Calu3 (cell line): ENCODE results near the gene WSCD2. TPM values are rescaled to one million over a fixed set of nuclear protein-coding genes. Genes with fewer than 3 reads are reported as not detected.

Source experiments
- BruUV-seq: library from RNA; stranded (reverse); fragments of 400-500 nt; replicated peaks from 2 replicates; lab custom pipeline; 2021; lab: Mats Ljungman, UMichigan
- CTCF ChIA-PET: fragments of 300-600 bp; sonication (Branson Sonifier 250); formaldehyde crosslinking; loops from one replicate; lab custom pipeline; 2022; ENCODE audit warnings: antibody characterized with exemption; lab: Charles Lee
- DNase-seq: peaks from one replicate; pipeline ENCODE4 v3.0.0; 2022
- H3K27ac Mint-ChIP-seq: one replicate; pipeline ENCODE4 v1.8.0; 2022; ENCODE audit warnings: mixed read lengths; ENCODE audit not compliant: unreplicated experiment
- H3K27me3 Mint-ChIP-seq: one replicate; pipeline ENCODE4 v1.8.0; 2022; ENCODE audit warnings: mixed read lengths; ENCODE audit not compliant: unreplicated experiment
- H3K36me3 Mint-ChIP-seq: one replicate; pipeline ENCODE4 v1.8.0; 2022; ENCODE audit warnings: mild to moderate bottlenecking, moderate library complexity, mixed read lengths; ENCODE audit not compliant: insufficient read depth, unreplicated experiment
- H3K4me1 Mint-ChIP-seq: one replicate; pipeline ENCODE4 v1.8.0; 2022; ENCODE audit warnings: mild to moderate bottlenecking, low read depth, mixed read lengths; ENCODE audit not compliant: unreplicated experiment
- H3K4me3 Mint-ChIP-seq: one replicate; pipeline ENCODE4 v1.8.0; 2022; ENCODE audit warnings: mild to moderate bottlenecking, low read depth, moderate library complexity, mixed read lengths; ENCODE audit not compliant: unreplicated experiment
- H3K9me3 Mint-ChIP-seq: one replicate; pipeline ENCODE4 v1.8.0; 2022; ENCODE audit warnings: low read depth, mixed read lengths; ENCODE audit not compliant: unreplicated experiment
- CTCF ChIP-seq: fragments of 200-600 bp; IDR thresholded peaks from one replicate; pipeline ENCODE4 v1.8.0; 2022; ENCODE audit warnings: antibody characterized with exemption; ENCODE audit not compliant: unreplicated experiment
- intact Hi-C: fragments of 100-400 bp; cut with micrococcal nuclease; formaldehyde crosslinking; loops from one replicate; pipeline ENCODE4 v1.10.0; 2022; ENCODE audit not compliant: unreplicated experiment
- total RNA-seq: library from RNA; stranded (reverse); gene quantifications from 2 replicates; pipeline ENCODE4 v1.2.3, GENCODE V29; 2022

The WSCD2 gene
- total RNA-seq, 1 experiment from 2014 or later = not detected

GRCh38 chr12:108117163-108117849 is 11.8 kb upstream of the WSCD2 start:
- H3K4me1 Mint-ChIP-seq = no peaks in the 10 kb centered on the region

GRCh38 chr12:108117902-108118301 is 11.2 kb upstream of the WSCD2 start:
- Mint-ChIP-seq H3K4me3 (no peak overlapping the region), H3K36me3 (no peaks in the 10 kb centered on the region), H3K27me3 (peaks cover 51% of the 10 kb centered on the region), H3K9me3 (peaks cover 3% of the 10 kb centered on the region), H3K4me1 (no peaks in the 10 kb centered on the region), H3K27ac (no peak overlapping the region)
- no peak for TF ChIP-seq CTCF
- CTCF ChIA-PET = no interaction called here
- no TSS peak for BruUV-seq
- no peak for DNase-seq
- intact Hi-C loops = no loop called here

More at GRCh38 chr12:108117163-108117849, 11.8 kb upstream of the WSCD2 start:
- CTCF ChIA-PET = no interaction called here
- peaks cover 3% of the 10 kb centered on the region for H3K9me3 Mint-ChIP-seq
- H3K4me3 Mint-ChIP-seq = no peak overlapping the region
- TF ChIP-seq CTCF = no peak
- no TSS peak for BruUV-seq
- H3K36me3 Mint-ChIP-seq = no peaks in the 10 kb centered on the region
- H3K27ac Mint-ChIP-seq = no peak overlapping the region
- DNase-seq = no peak
- H3K27me3 Mint-ChIP-seq = peaks cover 57% of the 10 kb centered on the region
- intact Hi-C loops = no loop called here

- CTCF ChIA-PET = no interaction called here
- intact Hi-C loops = no loop called here
- BruUV-seq = no TSS peak
- Mint-ChIP-seq H3K4me3 (no peak overlapping the region), H3K27me3 (peaks cover 46% of the 10 kb centered on the region), H3K4me1 (no peaks in the 10 kb centered on the region), H3K36me3 (no peaks in the 10 kb centered on the region), H3K9me3 (peaks cover 3% of the 10 kb centered on the region), H3K27ac (no peak overlapping the region)
- DNase-seq = no peak
- no peak for TF ChIP-seq CTCF
Observed at GRCh38 chr12:108119126-108119973, 9.7 kb upstream of the WSCD2 start.

- no peak for TF ChIP-seq CTCF
- BruUV-seq = no TSS peak
- H3K27me3 Mint-ChIP-seq = peaks cover 37% of the 10 kb centered on the region
- no peaks in the 10 kb centered on the region for H3K36me3 Mint-ChIP-seq
- CTCF ChIA-PET = interaction anchor here (1.5 kb wide), 1 partner anchor 11 kb away, joined by 3 read pairs; no protein-coding TSS in a partner anchor
- H3K4me1 Mint-ChIP-seq = no peaks in the 10 kb centered on the region
- H3K9me3 Mint-ChIP-seq = peaks cover 3% of the 10 kb centered on the region
- no peak overlapping the region for H3K4me3 Mint-ChIP-seq
- intact Hi-C loops = no loop called here
- H3K27ac Mint-ChIP-seq = no peak overlapping the region
- no peak for DNase-seq
Observed at GRCh38 chr12:108119974-108120862, 8.9 kb upstream of the WSCD2 start.
